AG08395 (cell line): ENCODE results near the gene BICRAL.
"Not testable (repeated sequence)": the region's sequence is repeated elsewhere in the genome, so short reads cannot be mapped to it uniquely, and the experiment has no call there.

Experiments used
- DNase-seq: peaks from one replicate; pipeline ENCODE4 v3.0.0; 2012; ENCODE audit warnings: mixed read lengths, low spot score

The BICRAL gene

GRCh38 chr6:42896178-42896719 lies 114.4 kb downstream of the BICRAL start:
- no peak for DNase-seq

GRCh38 chr6:42898891-42899361 lies 117.1 kb downstream of the BICRAL start:
- DNase-seq = peak; percentile 45

GRCh38 chr6:42899871-42900270 lies 118.0 kb downstream of the BICRAL start:
- DNase-seq = no peak

GRCh38 chr6:42901538-42901957 lies 119.7 kb downstream of the BICRAL start:
- peak; percentile 76 for DNase-seq

- not testable (repeated sequence) for DNase-seq
Measured at GRCh38 chr6:42902429-42903263, 120.8 kb downstream of the BICRAL start.

- no peak for DNase-seq
Measured at GRCh38 chr6:42904467-42904866, 122.6 kb downstream of the BICRAL start.

- DNase-seq = no peak
Measured at GRCh38 chr6:42907336-42907735, 125.5 kb downstream of the BICRAL start.

GRCh38 chr6:42909835-42910234 lies 128.0 kb downstream of the BICRAL start:
- DNase-seq = no peak

- no peak for DNase-seq
Measured at GRCh38 chr6:42911171-42912021, 129.5 kb downstream of the BICRAL start.

- no peak for DNase-seq
Measured at GRCh38 chr6:42914546-42914945, 132.7 kb downstream of the BICRAL start.

GRCh38 chr6:42915732-42916131 lies 133.9 kb downstream of the BICRAL start, which contains the start of gene PTCRA:
Gene PTCRA (plus strand): TSS chr6:42916053. CDS start chr6:42916070, 17 bp downstream.
- DNase-seq = no peak

GRCh38 chr6:42916288-42916687 lies 134.4 kb downstream of the BICRAL start:
- no peak for DNase-seq
